Measurements from ENCODE around the gene KRTAP5-3.
"Not testable (repeated sequence)": the region's sequence is repeated elsewhere in the genome, so short reads cannot be mapped to it uniquely, and the experiment has no call there.

GRCh38 chr11:1589191-1589963 is 18.9 kb downstream of the KRTAP5-3 start:
- not testable (repeated sequence) for TF ChIP-seq EP300 (IDR thresholded peaks at IDR 0.05; ENCODE audit: low read depth); CTCF (IDR thresholded peaks at IDR 0.05)
